ENCODE results near the gene HOPX.
"Not testable (repeated sequence)": the region's sequence is repeated elsewhere in the genome, so short reads cannot be mapped to it uniquely, and the experiment has no call there.

HOPX gene

GRCh38 chr4:56681158-56681852, at the start of gene HOPX:
Gene HOPX (minus strand): TSS chr4:56681296. CDS start chr4:56657816, 23,480 bp downstream.
- peak in 1 of 2 experiments; percentile 13 for DNase-seq

- no peak for DNase-seq
Measured at GRCh38 chr4:56730097-56730496, 49.0 kb upstream of the HOPX start.

- DNase-seq, result peak; percentile 7 to 19
Measured at GRCh38 chr4:56728512-56728911, 47.4 kb upstream of the HOPX start.

- no peak for DNase-seq
Measured at GRCh38 chr4:56727150-56727549, 46.1 kb upstream of the HOPX start.

- DNase-seq, result not testable (repeated sequence)
Measured at GRCh38 chr4:56726593-56726992, 45.5 kb upstream of the HOPX start.

- no peak for DNase-seq
Measured at GRCh38 chr4:56723659-56724230, 42.6 kb upstream of the HOPX start.

GRCh38 chr4:56723201-56723605, 42.1 kb upstream of the HOPX start:
- no peak for DNase-seq

GRCh38 chr4:56708146-56708545, 27.1 kb upstream of the HOPX start:
- no peak for DNase-seq

GRCh38 chr4:56705966-56706365, 24.9 kb upstream of the HOPX start:
- DNase-seq, result no peak

- DNase-seq, result no peak
Measured at GRCh38 chr4:56705334-56705733, 24.2 kb upstream of the HOPX start.

GRCh38 chr4:56704089-56704871, 23.2 kb upstream of the HOPX start:
- DNase-seq, result no peak

- no peak for DNase-seq
Measured at GRCh38 chr4:56703378-56703777, 22.3 kb upstream of the HOPX start.

GRCh38 chr4:56701644-56702043, 20.5 kb upstream of the HOPX start:
- no peak for DNase-seq

- no peak for DNase-seq
Measured at GRCh38 chr4:56701161-56701480, 20.0 kb upstream of the HOPX start.

- no peak for DNase-seq
Measured at GRCh38 chr4:56699537-56700105, 18.5 kb upstream of the HOPX start.

- DNase-seq, result no peak
Measured at GRCh38 chr4:56698329-56698728, 17.2 kb upstream of the HOPX start.

- no peak for DNase-seq
Measured at GRCh38 chr4:56696056-56696455, 15.0 kb upstream of the HOPX start.

GRCh38 chr4:56693476-56693875, 12.4 kb upstream of the HOPX start:
- not testable (repeated sequence) for DNase-seq

GRCh38 chr4:56692576-56692975, 11.5 kb upstream of the HOPX start:
- DNase-seq, result no peak

GRCh38 chr4:56691425-56691824, 10.3 kb upstream of the HOPX start:
- no peak for DNase-seq

GRCh38 chr4:56690393-56690792, 9.3 kb upstream of the HOPX start:
- DNase-seq, result no peak

- DNase-seq, result no peak
Measured at GRCh38 chr4:56689201-56689969, 8.3 kb upstream of the HOPX start.

- DNase-seq, result no peak
Measured at GRCh38 chr4:56688094-56688647, 7.1 kb upstream of the HOPX start.
